ENCODE data around the gene GPR3.
"Not testable (repeated sequence)": the region's sequence is repeated elsewhere in the genome, so short reads cannot be mapped to it uniquely, and the experiment has no call there.

GPR3 gene

GRCh38 chr1:27380224-27380623, 12.2 kb upstream of the GPR3 start:
- no peak for DNase-seq

- DNase-seq: no peak
Measured at GRCh38 chr1:27380766-27381733, 11.4 kb upstream of the GPR3 start.

GRCh38 chr1:27381969-27382762, 10.3 kb upstream of the GPR3 start:
- no peak for DNase-seq

GRCh38 chr1:27383039-27383605, 9.3 kb upstream of the GPR3 start, which contains the start of gene CD164L2:
Gene CD164L2 (minus strand): TSS chr1:27383333. CDS start chr1:27383239, 94 bp downstream.
- no peak for DNase-seq

GRCh38 chr1:27383661-27384060, 8.8 kb upstream of the GPR3 start:
- DNase-seq: no peak

- not testable (repeated sequence) for DNase-seq
Measured at GRCh38 chr1:27384797-27385196, 7.6 kb upstream of the GPR3 start.

- peak; percentile 61 for DNase-seq
Measured at GRCh38 chr1:27388337-27389005, 4.0 kb upstream of the GPR3 start.

- no peak for DNase-seq
Measured at GRCh38 chr1:27391511-27392095, 819 bp upstream of the GPR3 start.

GRCh38 chr1:27392778-27393635, 585 bp downstream of the GPR3 start:
- no peak for DNase-seq

DNA sequence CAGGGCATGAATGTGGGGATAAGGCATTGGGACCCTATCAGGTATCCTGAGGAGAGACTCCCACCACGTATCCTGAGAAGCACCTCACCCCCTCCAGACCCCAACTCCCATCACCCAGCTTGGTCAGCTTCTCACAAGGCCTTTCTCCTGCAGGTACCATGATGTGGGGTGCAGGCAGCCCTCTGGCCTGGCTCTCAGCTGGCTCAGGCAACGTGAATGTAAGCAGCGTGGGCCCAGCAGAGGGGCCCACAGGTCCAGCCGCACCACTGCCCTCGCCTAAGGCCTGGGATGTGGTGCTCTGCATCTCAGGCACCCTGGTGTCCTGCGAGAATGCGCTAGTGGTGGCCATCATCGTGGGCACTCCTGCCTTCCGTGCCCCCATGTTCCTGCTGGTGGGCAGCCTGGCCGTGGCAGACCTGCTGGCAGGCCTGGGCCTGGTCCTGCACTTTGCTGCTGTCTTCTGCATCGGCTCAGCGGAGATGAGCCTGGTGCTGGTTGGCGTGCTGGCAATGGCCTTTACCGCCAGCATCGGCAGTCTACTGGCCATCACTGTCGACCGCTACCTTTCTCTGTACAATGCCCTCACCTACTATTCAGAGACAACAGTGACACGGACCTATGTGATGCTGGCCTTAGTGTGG, 1.3 kb downstream of the GPR3 start:
- DNase-seq: no peak

GRCh38 chr1:27394282-27394658, 1.8 kb downstream of the GPR3 start:
- DNase-seq: no peak

- no peak for DNase-seq
Measured at GRCh38 chr1:27394925-27395324, 2.5 kb downstream of the GPR3 start.

DNA sequence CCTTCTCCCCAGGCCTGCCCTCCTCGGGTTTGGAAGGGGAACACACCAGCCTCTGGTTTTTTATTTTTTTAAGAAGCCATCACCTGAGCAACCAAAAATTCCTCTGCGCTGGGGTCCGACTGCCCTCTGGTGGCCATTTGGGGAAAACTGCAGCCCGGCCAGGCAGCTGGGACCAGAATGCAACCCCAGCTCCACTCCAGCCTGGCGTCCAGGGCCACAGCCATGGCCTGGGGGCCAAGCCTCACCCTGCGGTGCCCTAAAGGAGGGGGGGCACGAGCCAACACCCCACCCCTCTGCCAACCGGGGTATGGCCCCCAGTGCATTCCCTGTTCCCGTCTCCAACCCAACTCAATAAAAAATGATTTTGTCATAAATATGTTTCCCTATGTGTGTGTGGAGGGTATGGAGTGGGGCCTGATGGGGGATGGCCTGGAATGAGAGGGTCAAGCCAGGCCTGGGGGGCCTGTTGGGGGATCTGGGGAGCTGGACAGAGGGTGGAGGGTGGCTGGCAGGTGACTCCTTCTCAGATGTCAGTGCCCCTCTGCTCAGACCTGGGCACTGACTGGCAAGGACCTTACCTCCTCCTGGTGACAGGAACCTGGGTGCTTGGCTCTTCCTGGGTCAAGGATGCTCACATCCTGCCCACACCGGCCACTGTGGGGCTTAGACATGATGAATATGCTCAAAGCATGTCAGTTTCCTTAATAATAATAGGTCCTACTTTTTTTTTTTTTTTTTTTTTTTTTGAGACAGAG, 3.2 kb downstream of the GPR3 start:
- DNase-seq: peak; percentile 71

- no peak for DNase-seq
Measured at GRCh38 chr1:27397110-27397509, 4.7 kb downstream of the GPR3 start.

DNA sequence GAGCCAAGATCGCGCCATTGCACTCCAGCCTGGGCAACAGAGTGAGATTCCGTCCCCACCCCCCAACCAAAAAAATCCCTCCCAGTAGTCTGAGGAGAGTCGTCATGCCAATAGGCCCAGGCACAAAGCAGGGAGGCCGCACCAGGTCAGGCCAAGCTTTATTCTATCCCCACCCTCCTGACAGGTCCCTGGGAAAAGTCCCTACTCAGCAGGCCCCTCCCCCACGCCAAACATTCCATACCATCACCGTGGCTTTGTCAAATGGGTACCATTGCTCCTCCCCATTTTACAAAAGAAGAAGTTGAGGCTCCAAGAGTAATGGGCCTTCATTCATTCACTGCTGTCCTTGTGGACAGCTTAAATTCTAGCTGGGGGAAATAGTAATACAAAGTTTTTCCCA, 5.3 kb downstream of the GPR3 start:
- DNase-seq: no peak

DNA sequence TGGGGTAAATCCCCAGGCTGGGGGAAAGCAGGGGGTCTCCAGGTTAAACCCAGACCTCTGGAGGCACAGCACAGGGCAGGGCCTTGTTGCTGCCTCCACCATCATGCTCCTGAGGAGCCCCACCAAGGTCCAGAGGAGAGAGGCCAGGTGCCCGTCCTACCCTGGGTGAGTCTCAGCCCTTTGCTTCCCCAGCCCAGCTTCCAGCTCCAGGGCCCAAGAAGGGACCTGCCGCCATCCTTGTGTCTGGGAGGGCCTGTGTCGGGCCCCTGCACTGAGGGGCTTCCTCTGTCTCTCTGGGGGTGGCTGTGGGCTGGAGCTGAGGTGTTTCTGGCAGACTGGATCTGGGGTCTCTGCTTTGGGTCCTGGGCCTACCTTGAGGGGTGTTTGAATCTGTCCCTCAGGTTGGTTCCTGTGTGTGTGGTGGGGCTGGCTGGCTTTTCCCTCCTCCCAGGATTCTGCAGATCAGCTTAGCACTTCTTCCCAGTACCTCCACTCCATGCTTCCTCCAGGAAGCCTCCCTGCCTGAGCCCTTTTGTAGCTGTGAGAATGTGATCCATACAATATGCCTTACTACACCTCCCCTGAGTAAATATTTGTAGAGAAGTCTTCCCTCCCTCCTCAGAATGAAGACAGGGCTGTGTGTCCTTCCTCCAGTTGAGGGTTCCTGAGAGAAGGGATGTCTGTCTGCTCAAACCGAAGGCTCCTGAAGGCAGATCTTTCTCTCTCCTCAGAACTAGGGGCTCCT, 6.2 kb downstream of the GPR3 start:
- no peak for DNase-seq

- no peak for DNase-seq
Measured at GRCh38 chr1:27399251-27400025, 7.0 kb downstream of the GPR3 start.
